ENCODE measurements around the gene LAMA2.
A peak's percentile ranks its signal among the peaks of the same experiment; 100 is the strongest.

The LAMA2 gene

GRCh38 chr6:129432738-129433137, 549.8 kb downstream of the LAMA2 start:
- H3K4me3 ChIP-seq (ENCODE audit: low read depth, low read length), result no peak overlapping the region
- no peak for TF ChIP-seq POLR2A (IDR thresholded peaks at IDR 0.05; ENCODE audit: extremely low read depth, insufficient read length)
- TF ChIP-seq, protein P1, sequence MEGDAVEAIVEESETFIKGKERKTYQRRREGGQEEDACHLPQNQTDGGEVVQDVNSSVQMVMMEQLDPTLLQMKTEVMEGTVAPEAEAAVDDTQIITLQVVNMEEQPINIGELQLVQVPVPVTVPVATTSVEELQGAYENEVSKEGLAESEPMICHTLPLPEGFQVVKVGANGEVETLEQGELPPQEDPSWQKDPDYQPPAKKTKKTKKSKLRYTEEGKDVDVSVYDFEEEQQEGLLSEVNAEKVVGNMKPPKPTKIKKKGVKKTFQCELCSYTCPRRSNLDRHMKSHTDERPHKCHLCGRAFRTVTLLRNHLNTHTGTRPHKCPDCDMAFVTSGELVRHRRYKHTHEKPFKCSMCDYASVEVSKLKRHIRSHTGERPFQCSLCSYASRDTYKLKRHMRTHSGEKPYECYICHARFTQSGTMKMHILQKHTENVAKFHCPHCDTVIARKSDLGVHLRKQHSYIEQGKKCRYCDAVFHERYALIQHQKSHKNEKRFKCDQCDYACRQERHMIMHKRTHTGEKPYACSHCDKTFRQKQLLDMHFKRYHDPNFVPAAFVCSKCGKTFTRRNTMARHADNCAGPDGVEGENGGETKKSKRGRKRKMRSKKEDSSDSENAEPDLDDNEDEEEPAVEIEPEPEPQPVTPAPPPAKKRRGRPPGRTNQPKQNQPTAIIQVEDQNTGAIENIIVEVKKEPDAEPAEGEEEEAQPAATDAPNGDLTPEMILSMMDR (IDR thresholded peaks at IDR 0.05; ENCODE audit: low read depth, low read length), result peak; percentile 6
- DNase-seq (ENCODE audit: low read depth), result no peak

GRCh38 chr6:129434091-129434490, 551.2 kb downstream of the LAMA2 start:
- TF ChIP-seq MYC (IDR thresholded peaks at IDR 0.05; ENCODE audit: low read depth, low read length), result no peak
- TF ChIP-seq, protein P1 (IDR thresholded peaks at IDR 0.05; ENCODE audit: low read depth, low read length), result no peak
- no peak for TF ChIP-seq POLR2A (IDR thresholded peaks at IDR 0.05; ENCODE audit: extremely low read depth, insufficient read length)
- no peak for TF ChIP-seq MAX (IDR thresholded peaks at IDR 0.05; ENCODE audit: low read depth, low read length)
- DNase-seq (ENCODE audit: low read depth), result no peak
- no peak overlapping the region for H3K4me3 ChIP-seq (ENCODE audit: low read depth, low read length)

GRCh38 chr6:129440691-129441090, 557.8 kb downstream of the LAMA2 start:
- peak; percentile 5 for DNase-seq (ENCODE audit: low read depth)

GRCh38 chr6:129444683-129445082, 561.7 kb downstream of the LAMA2 start:
- TF ChIP-seq MYC (IDR thresholded peaks at IDR 0.05; ENCODE audit: low read depth, low read length), result no peak
- no peak for TF ChIP-seq MAX (IDR thresholded peaks at IDR 0.05; ENCODE audit: low read depth, low read length)
- TF ChIP-seq, protein P1 (IDR thresholded peaks at IDR 0.05; ENCODE audit: low read depth, low read length), result no peak
- no peak for TF ChIP-seq POLR2A (IDR thresholded peaks at IDR 0.05; ENCODE audit: extremely low read depth, insufficient read length)
- no peak for DNase-seq (ENCODE audit: low read depth)
- H3K4me3 ChIP-seq (ENCODE audit: low read depth, low read length), result no peak overlapping the region

More at GRCh38 chr6:129440691-129441090, 557.8 kb downstream of the LAMA2 start:
- no peak overlapping the region for H3K4me3 ChIP-seq (ENCODE audit: low read depth, low read length)
- TF ChIP-seq MAX (IDR thresholded peaks at IDR 0.05; ENCODE audit: low read depth, low read length), result no peak
- no peak for TF ChIP-seq MYC (IDR thresholded peaks at IDR 0.05; ENCODE audit: low read depth, low read length)
- TF ChIP-seq, protein P1 (IDR thresholded peaks at IDR 0.05; ENCODE audit: low read depth, low read length), result no peak
- TF ChIP-seq POLR2A (IDR thresholded peaks at IDR 0.05; ENCODE audit: extremely low read depth, insufficient read length), result no peak

DNA sequence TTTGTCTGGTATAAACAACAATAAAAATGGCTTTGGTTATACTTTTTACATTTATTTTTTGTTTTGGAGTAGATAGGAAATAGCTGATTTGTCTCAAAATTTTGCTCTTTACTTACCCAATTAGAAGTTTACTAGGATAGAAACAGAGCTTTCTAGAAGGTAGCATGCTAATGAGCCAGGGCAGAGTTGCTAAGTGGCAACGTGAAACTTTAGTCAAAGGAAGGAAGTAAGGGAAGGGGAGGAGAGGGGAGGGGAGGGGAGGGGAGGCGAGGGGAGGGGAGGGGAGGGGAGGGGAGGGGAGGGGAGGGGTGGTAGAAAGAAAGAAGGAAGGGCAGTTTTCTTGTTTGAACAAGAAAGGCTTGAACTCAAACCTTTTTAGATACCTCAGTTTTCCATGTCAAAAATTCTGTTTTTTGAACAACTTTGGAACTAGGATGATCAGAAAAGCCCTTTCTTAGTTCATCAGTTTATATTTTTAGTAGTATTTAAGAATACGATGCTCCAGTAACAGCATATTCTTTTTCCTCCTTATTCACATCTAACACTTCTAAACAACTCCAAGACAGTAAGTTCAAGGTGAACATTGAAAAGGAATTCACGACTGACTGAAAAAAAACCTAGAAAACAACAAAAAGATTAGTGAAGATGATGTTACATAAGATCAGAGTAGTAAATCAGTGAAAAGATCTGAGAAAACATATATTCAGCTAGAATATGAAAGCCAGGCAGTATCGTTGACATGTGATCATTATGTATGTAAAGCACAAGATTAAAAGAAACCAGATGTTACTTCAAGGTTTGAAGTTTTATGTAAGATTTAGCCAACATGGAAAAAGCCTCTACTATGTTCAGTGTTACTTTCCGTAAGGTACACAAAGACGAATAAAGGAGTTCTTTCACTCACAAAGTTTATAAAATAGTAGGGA, 563.6 kb downstream of the LAMA2 start:
- H3K4me3 ChIP-seq (ENCODE audit: low read depth, low read length), result no peak overlapping the region

More for the DNA sequence above, 563.6 kb downstream of the LAMA2 start:
- TF ChIP-seq, protein P1 (IDR thresholded peaks at IDR 0.05; ENCODE audit: low read depth, low read length), result no peak
- TF ChIP-seq MYC (IDR thresholded peaks at IDR 0.05; ENCODE audit: low read depth, low read length), result no peak
- no peak for TF ChIP-seq MAX (IDR thresholded peaks at IDR 0.05; ENCODE audit: low read depth, low read length)
- TF ChIP-seq POLR2A (IDR thresholded peaks at IDR 0.05; ENCODE audit: extremely low read depth, insufficient read length), result no peak
- no peak for DNase-seq (ENCODE audit: low read depth)

Data from NB4 (cell line).